ENCODE results near the gene TERF2IP.

The TERF2IP gene

GRCh38 chr16:75616521-75617010, 31.0 kb upstream of the TERF2IP start:
- no peak for TF ChIP-seq CTCF (conservative IDR thresholded peaks at IDR 0.05; ENCODE audit: low read depth, low read length)
- no peak overlapping the region for H3K4me3 ChIP-seq (ENCODE audit: low read depth, low read length)
- no peak for DNase-seq (ENCODE audit: low read depth)

GRCh38 chr16:75617121-75617520, 30.5 kb upstream of the TERF2IP start:
- no peak for TF ChIP-seq CTCF (conservative IDR thresholded peaks at IDR 0.05; ENCODE audit: low read depth, low read length)
- no peak overlapping the region for H3K4me3 ChIP-seq (ENCODE audit: low read depth, low read length)
- DNase-seq (ENCODE audit: low read depth) = no peak

- DNase-seq (ENCODE audit: low read depth) = no peak
- TF ChIP-seq CTCF (conservative IDR thresholded peaks at IDR 0.05; ENCODE audit: low read depth, low read length) = no peak
- H3K4me3 ChIP-seq (ENCODE audit: low read depth, low read length) = no peak overlapping the region
These were observed 28.8 kb upstream of the TERF2IP start for GRCh38 chr16:75618780-75619179.

- no peak for DNase-seq (ENCODE audit: low read depth)
- no peak for TF ChIP-seq CTCF (conservative IDR thresholded peaks at IDR 0.05; ENCODE audit: low read depth, low read length)
- H3K4me3 ChIP-seq (ENCODE audit: low read depth, low read length) = no peak overlapping the region
These were observed 27.0 kb upstream of the TERF2IP start for GRCh38 chr16:75620326-75621169.

- TF ChIP-seq CTCF (conservative IDR thresholded peaks at IDR 0.05; ENCODE audit: low read depth, low read length) = peak; percentile 66
- peak; percentile 71 for DNase-seq (ENCODE audit: low read depth)
- H3K4me3 ChIP-seq (ENCODE audit: low read depth, low read length) = no peak overlapping the region
These were observed 26.4 kb upstream of the TERF2IP start for GRCh38 chr16:75621170-75621477.

- TF ChIP-seq CTCF (conservative IDR thresholded peaks at IDR 0.05; ENCODE audit: low read depth, low read length) = no peak
- peak; percentile 99 for DNase-seq (ENCODE audit: low read depth)
- peak within 1 kb of the TSS; percentile 82 for H3K4me3 ChIP-seq (ENCODE audit: low read depth, low read length)
These were observed 24.6 kb upstream of the TERF2IP start, which contains the start of gene ADAT1 for GRCh38 chr16:75622761-75623605. TSS of gene ADAT1 (minus strand) at chr16:75623281. CDS start at chr16:75620799, 2,482 bp downstream.

Measured in choroid plexus epithelial cell (primary cell).